ENCODE data around the gene SURF1.
A peak's percentile ranks its signal among the peaks of the same experiment; 100 is the strongest.
"Not testable (repeated sequence)": the region's sequence is repeated elsewhere in the genome, so short reads cannot be mapped to it uniquely, and the experiment has no call there.

SURF1 gene

DNA sequence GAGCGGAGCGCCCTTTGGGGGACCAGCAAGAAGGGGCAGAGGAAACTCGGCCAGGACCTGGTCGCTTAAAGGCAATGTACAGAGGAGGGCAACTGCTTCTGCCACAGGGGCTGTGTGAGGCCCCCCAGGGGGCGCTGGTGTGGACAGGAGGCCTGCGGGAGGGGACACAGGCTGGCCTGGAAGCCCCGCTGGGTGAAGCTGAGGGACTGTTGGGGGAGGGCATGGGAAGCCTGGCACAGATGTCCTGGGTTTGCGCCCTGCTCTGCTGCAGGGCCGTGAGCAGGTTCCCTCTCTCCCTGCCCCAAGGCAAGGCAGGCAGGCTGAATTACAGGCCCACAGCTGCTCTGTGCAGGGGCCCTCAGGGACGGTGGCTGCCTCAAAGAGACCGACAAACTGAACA is 13.7 kb downstream of the SURF1 start:
- DNase-seq, result no peak

DNA sequence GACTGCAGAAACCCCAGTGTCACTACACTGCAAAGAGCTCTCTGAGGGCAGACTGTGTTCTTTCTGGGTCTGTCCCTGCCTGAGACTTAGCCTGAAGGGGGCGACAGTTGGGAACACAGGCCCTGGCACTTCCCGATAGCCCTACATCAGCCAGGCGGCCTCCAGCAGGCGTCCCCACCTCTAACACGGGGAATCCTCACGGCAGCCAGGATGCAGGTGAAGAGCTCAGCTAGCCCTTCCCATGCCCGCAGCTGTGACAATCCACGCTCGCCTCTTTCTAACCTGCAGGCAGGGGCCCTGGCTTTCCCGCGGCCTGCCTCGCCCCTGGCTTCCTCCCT is 14.2 kb downstream of the SURF1 start:
- no peak for DNase-seq

DNA sequence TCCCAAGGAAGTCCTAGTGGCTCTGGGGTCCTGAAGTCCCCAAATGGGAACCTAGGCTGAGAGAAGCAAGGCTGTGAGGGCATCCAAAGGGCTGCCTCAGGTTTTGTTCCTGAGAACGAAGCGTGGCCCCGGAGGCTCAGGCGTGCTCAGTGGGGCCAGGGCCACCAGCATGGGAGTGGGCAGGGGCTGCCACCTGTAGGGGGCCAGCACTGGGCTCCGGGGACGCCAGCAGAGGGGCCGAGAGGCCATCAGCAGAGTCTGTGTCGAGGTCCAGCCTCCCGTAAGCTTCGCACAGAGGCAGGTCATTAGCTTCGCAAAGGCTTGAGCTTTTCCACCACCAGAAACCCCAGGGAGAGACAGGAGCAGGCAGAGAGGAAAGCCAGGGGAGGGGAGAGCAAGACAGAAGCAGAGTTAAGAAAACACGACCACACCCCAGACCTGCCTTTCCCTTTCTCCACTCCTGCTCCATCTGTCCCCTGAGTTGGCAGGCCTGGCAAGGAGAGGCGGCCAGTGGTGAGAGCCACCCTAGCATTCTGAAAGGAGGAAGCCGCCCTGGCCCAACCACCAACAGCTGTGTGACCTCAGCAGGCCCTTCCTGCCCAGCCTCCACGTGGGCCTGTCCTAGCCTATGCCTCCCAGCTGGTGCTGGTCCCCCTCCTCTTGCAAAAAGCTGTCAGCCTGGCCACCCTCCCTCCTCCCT is 14.8 kb downstream of the SURF1 start:
- DNase-seq, result no peak

DNA sequence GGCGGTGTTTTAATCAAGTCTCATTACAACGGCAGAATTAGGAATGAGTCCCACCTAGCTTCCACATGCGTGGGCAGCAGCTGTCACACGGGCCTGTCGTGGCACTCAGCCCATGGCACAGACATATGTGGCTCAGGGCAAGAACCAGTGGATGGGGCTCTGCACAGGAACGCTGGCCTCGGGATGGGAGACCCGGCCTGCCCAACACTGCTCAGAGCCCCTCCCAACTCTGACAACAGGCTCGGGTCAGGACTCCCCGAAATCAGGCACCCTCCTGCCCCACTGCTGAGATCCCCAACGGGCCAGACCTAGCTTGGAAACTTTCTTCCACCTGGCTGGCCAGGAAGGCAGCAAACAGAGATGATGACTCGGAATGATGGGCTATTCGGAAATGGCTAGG is 15.4 kb downstream of the SURF1 start:
- DNase-seq, result no peak

DNA sequence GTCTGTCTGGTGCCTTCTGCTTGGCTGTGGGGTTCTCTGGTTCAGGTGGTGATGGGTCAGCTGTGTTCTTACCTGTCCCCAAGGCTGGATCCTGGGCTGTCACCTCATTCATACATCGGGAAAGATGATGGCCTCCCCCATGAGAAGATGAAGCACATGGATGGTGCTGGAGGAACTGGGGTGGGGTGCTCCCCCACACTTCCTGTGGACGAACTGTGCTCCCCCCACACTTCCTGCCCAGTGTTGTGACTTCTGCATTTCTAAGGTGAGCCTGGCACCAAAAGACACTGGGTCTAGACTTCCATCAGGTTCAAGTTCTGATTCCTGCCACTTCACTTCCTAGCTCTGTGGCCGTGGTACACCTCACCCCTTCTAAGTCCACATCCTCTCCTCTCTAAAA is 16.0 kb downstream of the SURF1 start:
- no peak for DNase-seq

DNA sequence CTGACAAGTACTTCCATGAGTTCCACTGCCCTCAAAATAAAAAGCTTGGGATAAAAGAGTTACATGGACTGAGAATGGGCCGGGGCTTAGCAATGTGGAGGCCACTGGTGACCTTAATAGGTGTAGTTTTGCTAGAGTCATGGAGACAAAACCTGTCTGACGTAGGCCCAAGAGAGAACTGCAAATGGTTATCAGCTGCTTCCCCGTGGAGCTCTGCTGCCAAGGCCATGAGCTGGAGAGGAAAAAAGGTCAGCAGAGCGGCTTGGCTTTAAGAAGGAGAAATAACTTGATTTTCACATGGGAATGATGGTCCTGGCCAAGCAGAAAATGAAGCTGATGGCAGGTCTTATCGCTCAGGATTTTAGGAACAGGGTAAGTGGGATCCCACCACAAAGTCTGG is 16.6 kb downstream of the SURF1 start:
- DNase-seq, result no peak

DNA sequence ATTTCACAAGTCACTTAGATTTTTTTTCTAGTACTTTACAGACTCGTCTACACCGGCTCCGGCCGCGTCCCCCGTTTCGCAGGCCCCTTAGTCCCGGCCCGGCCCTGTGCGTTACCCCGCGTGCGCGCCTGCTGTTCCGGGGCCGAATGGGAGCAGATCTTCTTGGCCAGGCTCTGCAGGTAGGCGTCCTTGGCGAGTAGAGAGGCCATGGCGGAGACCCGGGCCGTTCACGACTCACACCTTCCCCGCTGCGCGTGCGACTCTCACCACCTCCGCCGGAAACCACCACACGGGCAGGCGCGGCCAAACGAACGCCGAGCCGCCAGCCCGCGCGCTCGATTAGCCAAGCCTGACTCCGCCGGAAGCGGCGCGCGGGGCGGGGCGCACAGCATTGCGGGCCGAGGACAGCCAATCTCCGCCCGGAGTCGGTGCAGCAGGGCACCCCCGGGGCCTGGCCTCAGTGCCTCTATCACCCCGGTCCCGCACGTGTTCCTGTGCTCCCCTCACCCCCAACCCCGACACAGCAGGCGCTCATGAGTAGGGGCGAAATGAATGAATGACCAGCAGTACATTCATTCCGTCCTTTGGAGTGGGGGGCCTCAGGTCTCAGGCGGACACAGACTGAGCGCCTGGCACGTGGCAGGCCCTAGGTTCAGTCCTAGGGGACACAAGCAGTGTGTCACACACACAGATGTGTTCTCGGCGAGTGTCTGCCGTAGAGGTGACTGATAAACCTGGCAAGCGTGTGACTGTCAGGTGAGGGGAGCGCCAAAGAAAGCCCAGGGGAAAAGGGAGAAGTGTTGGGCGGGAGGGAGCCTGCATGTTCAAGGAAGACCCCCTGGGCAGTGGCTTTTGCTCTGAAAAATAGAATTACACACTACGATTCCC is 20.1 kb downstream of the SURF1 start, which contains the start of gene SURF6:
Gene SURF6 (minus strand): TSS at position 265 of the 888 bp plus-strand sequence. CDS start 56 bp downstream, at position 209.
- peak; percentile 93 for DNase-seq

DNA sequence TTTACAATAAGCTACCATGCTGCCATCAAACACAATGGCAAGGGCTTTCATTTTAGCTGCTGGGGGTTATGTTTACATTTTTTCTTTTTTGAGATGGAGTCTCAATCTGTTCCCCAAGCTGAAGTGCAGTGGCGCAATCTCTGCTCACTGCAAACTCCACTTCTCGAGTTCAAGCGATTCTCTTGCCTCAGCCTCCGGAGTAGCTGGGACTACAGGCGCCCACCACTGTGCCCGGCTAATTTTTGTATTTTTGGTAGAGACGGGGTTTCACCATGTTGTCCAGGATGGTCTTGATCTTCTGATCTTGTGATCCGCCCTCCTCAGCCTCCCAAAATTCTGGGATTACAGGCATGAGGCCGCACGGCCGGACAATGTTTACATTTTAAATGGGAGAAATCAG is 21.4 kb downstream of the SURF1 start:
- not testable (repeated sequence) for DNase-seq

DNA sequence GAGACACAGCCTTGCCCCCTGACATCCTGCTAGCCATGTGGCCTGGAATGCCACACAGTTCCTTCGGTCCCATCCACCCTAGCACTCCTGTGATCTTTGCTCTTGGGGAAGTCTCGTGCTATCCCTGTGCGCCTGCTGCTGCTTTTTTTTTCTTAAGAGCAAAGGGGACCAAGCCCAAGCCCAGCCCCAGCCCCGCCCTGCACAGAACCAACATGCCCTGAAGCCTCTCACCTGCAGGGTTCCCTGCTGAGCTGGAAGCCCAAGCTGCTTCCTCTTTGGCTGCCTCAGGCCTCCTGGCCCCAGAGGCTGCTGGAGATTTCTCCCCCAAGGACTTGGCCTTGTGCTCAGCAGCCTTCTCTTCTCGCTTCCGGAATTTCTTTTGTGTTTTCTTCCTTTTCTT is 22.1 kb downstream of the SURF1 start:
- DNase-seq, result no peak

DNA sequence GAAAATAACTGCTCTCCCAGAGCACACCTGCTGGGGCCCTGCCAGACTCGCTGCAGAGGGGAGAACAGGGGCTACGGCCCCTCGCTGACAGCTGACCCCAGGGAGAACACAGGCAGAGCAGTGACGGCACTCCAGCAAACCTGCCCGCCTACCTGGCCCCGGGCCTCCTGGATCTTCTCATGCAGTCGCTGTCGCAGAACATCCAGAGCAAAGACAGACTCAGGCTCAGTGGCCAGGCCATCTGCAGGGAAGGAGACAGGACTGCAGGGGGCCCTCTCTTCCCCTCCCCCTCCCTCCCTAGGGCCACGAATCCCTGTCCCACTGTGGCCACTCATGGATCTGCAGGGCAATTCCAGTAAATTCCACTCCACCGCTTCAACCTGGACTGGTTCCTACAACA is 22.7 kb downstream of the SURF1 start:
- no peak for DNase-seq

DNA sequence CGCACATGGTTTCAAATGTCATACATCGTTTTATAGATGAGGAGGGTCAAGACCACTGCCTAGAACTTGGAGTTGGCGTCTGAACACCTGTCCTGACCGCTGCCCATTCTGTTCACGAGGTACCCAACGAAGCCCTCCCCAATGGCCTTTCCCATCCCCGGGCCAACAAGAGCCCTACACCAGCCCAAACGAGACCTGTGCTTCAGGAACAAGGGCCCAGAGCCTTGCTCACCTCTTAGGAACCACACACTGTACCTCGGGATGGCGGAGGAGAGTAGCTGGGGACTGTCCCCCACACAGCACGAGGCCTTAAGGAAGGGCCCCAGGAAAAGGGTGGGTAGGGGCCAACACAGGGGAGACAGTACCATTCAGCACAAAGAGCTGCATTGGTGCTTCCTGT is 23.3 kb downstream of the SURF1 start:
- DNase-seq, result peak; percentile 12

DNA sequence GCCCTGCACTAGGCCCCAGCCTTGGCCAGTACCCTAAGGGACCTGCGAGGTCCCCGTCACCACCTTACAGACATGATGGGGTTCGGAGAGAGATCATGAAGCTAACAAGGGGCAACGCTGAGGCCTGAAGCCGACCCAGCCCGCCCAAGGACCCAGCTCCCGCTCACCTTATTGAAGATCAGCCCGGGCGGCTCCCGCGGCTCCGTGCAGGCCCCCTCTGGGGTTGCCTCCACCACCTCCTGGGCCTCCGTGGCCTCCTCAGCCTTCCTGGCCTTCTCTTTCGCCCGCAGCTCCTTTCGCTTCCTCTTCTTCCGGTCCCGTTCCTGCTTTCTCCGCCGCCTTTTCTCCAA is 23.9 kb downstream of the SURF1 start:
- DNase-seq, result peak; percentile 30

DNA sequence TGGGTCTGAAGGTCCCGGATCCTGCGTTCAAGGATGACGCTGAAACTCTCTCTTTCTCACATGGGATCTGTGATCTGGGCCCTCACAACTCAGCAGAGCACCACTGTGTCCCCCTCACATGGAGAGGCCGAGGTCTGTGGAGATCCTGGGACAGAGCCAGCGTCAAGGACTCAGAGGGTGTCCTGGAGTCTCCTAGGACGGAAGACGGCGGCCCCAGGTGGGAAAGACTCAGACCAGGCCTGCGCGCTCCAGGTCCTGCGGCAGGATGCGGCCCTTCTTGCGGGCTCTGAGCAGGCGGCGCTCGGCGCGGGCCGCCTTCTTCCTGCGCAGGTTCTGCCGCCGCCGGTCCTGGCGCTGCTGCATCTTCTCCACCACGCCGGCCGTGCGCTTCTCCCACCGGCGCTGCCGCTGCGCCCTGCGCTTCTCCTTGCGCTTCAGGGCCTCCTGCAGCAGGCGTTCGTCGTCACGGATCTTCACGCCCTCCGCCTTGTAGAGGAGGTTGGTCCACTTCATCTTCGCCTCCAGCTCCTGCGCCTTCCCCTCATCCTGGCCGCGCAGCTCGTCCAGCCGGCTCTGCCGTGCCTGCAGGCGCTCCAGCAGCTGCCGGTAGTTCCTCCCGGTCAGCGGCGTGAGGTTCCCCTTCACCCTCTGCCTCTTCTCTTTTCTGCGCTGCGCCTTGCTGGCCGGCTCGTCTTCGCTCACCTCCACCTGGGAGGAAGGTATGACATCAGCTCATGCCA is 24.5 kb downstream of the SURF1 start:
- DNase-seq, result peak; percentile 32

DNA sequence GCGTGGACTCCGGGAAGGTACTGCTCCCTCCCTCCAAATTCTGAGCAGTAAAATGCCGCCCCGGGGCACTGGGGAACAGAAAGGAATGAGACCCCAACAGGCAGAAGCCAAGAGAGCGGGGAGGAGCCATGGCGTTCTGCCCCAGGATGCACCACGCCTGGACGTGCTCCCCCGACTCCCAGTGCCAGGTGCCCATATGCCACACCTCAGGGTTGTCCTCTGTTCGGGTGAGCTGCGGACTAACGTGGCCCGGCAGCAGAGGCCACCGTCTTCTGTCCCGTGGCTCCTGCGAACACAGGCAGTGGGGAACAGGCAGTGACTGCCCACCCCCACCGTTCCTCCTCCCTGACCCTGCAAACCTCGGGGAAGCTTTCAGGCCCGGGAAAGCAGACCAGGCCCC is 25.1 kb downstream of the SURF1 start:
- peak; percentile 28 for DNase-seq

DNA sequence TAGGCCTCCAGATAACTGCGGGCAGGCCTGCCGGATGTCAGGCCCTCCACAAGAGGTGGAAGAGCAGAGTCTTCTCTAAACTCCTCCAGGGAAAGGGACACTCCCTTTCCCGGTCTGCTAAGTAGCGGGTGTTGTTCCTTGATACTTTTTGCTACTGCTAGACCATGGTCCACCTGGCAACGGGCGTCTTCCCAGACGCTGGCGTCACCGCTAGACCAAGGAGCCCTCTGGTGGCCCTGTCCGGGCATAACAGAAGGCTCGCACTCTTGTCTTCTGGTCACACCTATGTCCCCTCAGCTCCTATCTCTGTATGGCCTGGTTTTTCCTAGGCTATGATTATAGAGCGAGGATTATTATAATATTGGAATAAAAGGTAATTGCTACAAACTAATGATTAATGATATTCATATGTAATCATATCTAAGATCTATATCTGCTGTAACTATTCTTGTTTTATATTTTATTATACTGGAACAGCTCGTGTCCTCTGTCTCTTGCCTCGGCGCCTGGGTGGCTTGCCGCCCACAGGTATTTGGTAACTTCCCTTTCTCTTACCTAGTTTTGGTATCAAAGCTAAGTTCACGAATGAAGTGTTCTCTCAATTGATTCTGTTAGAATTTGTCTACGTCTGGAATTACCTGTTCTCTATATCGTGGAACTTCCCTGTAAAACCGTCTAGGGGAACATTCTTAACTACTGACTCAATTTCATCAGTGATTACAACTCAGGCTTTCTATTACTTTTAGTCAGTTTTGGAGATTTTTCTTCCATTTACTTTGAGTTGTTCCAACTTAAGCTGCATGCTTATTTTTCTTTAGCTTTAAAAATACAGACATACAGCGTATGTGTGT is 26.8 kb downstream of the SURF1 start:
- DNase-seq, result peak; percentile 43

DNA sequence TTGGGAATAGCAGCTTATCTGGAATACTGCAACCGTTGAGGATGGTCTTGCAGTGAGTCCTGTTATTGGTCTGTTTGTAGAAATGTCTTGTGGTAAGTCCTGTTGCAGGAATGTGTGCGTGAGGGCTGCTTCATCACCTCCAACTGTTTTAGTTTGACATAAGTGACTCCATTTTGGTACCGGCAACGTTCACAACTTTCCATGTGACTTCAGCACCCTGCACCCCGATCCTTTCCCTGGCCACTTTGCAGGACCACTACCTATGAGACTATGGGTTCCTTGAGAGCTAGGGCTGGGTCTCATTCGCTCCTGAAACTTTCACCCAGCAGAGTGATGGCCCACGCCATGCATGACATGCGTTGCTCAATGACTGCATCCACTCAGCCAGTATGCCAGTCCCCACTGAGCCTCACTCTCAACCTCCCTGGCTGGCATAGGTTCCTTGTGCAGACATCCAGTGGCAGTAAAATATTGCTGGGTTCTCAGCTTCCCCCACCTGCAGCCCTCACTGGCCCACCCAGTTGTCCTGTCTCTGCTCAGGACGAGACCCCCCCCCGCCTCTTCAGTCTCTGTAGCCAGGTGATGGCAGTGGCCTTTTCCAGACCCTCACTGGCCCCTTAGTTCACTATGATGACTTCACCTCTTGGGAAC is 28.3 kb downstream of the SURF1 start:
- DNase-seq, result peak; percentile 21

DNA sequence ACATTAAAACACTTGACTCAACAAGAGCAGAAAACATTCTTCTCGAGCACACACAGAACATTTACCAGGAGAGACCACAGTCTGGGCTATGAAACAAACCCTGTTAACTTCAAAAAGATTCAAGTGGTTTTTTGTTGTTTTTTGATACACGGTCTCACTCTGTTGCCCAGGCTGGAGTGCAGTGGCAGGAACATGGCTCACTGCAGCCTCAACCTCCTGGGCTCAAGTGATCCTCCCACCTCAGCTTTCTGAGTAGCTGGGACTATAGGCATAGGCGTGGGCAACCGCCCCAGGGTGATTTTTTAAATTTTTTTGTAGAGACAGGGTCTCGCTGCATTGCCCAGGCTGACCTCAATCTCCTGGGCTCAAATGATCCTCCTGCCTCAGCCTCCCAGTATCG is 29.3 kb downstream of the SURF1 start:
- DNase-seq, result not testable (repeated sequence)

DNA sequence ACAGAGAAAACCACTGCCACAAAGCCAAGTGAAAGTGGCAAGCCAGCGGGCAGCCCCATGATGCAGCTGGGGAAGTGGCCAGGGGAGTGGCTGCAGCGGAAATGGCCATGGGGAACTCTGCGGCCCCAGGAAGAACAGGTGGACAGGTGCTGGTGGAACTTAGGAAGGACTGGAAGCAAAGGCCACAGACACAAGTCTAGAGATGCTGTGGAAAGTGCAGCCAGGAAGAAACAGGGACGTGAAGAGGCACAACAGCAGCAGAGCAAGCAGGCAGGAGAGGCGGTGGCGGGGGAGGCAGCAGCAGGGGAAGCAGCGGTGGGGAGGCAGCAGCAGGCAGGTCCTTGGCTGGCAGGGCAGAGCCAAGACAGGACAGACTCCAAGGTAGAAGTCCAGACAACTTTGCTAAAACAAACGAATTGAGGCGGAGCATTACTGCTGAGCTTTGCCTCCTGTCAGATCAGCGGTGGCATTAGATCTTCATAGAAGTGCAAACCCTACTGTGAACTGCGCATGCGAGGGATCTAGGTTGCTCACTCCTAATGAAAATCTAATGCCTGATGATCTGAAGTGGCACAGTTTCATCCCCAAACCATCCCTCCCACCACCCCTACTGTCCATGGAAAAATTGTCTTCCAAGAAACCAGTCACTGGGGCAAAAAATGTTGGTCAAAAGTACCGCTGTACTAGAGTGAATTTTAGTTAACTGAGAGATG is 32.1 kb downstream of the SURF1 start:
- peak; percentile 24 for DNase-seq

DNA sequence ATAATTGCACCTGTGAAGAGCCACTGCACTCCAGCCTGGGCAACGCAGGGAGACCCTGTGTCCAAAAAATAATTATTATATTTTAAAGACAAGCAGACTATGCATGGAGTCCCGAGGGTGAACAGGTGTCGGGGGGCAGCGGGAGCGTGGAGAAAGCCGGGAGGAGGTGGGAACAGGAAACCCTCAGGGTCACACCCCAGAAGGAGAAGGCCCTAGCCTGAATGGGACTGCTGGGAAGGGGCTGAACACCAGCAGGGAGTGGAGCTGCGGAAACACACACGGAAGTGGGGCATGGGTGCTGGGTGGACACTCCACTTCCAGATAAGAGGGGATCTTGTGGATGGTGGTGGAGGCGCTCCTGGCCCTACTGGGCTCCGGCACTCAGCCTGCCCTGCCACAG is 33.1 kb downstream of the SURF1 start:
- peak; percentile 19 for DNase-seq

DNA sequence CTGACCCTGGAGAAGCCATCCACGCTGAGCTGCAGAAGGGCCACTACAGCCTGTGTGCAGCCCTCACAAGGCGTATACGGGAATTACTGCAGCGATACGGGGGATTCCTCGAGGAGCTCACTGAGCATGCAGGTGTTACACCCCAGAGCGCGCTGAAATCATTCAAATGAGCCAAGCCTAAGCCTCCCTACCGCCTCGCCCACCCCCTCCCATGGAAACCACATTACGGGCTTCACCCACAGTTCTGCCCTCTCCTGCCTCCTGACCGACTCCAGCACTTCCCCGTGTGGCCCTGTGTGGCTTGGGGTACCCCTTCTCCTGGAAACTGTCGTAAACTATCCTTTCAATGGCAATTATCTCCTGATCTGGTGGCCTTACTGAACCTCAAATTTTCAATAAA is 33.6 kb downstream of the SURF1 start:
- no peak for DNase-seq

DNA sequence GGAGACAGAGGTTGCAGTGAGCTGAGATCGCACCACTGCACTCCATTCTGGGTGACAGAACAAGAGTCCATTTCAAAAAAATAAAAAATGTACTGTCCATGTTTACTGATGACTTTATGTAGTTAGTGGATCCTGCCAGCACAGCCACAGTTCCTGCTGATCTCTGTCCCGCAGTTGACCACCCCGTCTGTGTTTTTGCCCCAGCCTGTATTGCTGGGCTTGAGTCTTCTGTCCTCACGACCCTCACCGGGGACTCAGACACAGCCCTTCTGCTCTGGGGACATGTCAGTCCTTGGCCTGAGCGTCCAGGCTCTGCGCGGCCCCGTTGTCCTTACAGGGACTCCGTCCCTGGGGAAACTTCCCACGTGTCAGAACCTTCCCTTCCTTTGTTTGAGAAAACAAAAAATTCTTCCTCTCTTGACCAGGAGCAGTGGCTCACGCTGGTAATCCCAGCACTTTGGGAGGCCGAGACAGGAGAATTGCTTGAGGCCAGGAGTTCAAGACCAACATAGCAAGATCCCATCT is 34.8 kb downstream of the SURF1 start:
- peak; percentile 4 for DNase-seq
